ENCODE results near the gene CCR4.

Gene CCR4

GRCh38 chr3:32996048-32996754, 44.8 kb downstream of the CCR4 start:
- in situ Hi-C loops (cut with HindIII; ENCODE audit: low sequenced_read_pairs) = no loop called here
- DNase-seq (ENCODE audit: low read depth, low spot score) = no peak
- TF ChIP-seq, protein P1, sequence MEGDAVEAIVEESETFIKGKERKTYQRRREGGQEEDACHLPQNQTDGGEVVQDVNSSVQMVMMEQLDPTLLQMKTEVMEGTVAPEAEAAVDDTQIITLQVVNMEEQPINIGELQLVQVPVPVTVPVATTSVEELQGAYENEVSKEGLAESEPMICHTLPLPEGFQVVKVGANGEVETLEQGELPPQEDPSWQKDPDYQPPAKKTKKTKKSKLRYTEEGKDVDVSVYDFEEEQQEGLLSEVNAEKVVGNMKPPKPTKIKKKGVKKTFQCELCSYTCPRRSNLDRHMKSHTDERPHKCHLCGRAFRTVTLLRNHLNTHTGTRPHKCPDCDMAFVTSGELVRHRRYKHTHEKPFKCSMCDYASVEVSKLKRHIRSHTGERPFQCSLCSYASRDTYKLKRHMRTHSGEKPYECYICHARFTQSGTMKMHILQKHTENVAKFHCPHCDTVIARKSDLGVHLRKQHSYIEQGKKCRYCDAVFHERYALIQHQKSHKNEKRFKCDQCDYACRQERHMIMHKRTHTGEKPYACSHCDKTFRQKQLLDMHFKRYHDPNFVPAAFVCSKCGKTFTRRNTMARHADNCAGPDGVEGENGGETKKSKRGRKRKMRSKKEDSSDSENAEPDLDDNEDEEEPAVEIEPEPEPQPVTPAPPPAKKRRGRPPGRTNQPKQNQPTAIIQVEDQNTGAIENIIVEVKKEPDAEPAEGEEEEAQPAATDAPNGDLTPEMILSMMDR (IDR thresholded peaks at IDR 0.05; ENCODE audit: low read depth, low read length) = no peak

GRCh38 chr3:32996755-32997091, 45.3 kb downstream of the CCR4 start:
- H3K4me3 ChIP-seq (ENCODE audit: low read depth, low read length) = no peak overlapping the region
- in situ Hi-C loops (cut with HindIII; ENCODE audit: low sequenced_read_pairs) = no loop called here

More at GRCh38 chr3:32996048-32996754, 44.8 kb downstream of the CCR4 start:
- no peak overlapping the region for H3K4me3 ChIP-seq (ENCODE audit: low read depth, low read length)

GRCh38 chr3:32998631-32999451, 47.4 kb downstream of the CCR4 start:
- in situ Hi-C loops (cut with HindIII; ENCODE audit: low sequenced_read_pairs) = no loop called here
- DNase-seq (ENCODE audit: low read depth, low spot score) = no peak
- TF ChIP-seq, protein P1 (IDR thresholded peaks at IDR 0.05; ENCODE audit: low read depth, low read length) = no peak

More at GRCh38 chr3:32996755-32997091, 45.3 kb downstream of the CCR4 start:
- no peak for DNase-seq (ENCODE audit: low read depth, low spot score)
- TF ChIP-seq, protein P1 (IDR thresholded peaks at IDR 0.05; ENCODE audit: low read depth, low read length) = no peak

DNA sequence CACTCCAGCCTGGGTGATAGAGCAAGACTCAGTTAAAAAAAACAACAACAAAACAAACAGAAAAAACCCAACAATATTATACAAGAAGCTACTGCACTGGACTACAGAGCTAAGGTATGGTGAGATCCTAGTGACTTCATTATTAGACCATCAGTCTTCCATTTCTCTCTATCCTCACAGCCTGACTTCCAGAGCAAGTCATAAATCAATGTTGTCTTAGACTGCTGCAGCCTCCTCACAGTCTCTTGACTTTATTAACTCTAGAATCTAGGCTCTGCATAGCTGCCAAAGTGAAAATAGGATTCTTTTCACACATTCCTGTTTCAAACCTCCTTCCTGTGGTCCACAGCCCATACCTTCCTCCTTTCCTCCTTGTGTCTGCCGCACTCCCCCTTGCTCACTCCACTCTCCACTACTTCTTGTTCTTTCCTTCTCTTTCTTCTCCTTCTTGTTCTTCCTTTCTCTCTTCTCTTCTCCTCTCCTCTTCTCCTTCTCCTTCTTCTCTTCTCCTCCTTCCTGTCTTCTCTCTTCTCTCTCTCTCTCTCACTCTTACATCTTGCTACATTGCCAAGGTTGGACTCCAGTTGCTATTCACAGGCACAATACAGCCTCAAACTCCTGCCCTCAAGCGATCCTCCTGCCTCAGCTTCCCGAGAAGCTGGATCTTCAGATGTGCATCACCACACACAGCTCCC, 49.4 kb downstream of the CCR4 start:
- DNase-seq (ENCODE audit: low read depth, low spot score) = no peak
- TF ChIP-seq, protein P1 (IDR thresholded peaks at IDR 0.05; ENCODE audit: low read depth, low read length) = no peak
- in situ Hi-C loops (cut with HindIII; ENCODE audit: low sequenced_read_pairs) = no loop called here
- H3K4me3 ChIP-seq (ENCODE audit: low read depth, low read length) = no peak overlapping the region

More at GRCh38 chr3:32998631-32999451, 47.4 kb downstream of the CCR4 start:
- H3K4me3 ChIP-seq (ENCODE audit: low read depth, low read length) = no peak overlapping the region

DNA sequence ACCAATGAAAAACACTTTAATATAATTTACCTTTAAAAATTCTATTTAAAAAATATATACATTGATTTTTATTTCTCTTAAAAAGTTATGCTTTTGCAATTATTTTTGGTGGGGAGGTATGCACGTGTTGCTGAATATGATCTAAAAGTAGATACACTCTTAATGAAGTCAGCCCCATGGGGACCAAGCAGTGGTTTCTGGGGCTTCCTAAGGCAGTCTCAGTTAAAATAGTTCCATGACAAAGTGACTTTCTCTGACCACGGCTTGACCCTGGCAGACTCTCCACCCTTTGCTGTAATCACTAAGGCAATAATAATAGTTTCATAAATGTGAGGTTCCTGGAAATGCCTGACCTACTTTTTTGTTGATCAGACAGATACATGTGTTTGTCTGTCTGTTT, 50.4 kb downstream of the CCR4 start:
- no peak overlapping the region for H3K4me3 ChIP-seq (ENCODE audit: low read depth, low read length)
- TF ChIP-seq, protein P1 (IDR thresholded peaks at IDR 0.05; ENCODE audit: low read depth, low read length) = no peak
- DNase-seq (ENCODE audit: low read depth, low spot score) = no peak
- in situ Hi-C loops (cut with HindIII; ENCODE audit: low sequenced_read_pairs) = no loop called here

DNA sequence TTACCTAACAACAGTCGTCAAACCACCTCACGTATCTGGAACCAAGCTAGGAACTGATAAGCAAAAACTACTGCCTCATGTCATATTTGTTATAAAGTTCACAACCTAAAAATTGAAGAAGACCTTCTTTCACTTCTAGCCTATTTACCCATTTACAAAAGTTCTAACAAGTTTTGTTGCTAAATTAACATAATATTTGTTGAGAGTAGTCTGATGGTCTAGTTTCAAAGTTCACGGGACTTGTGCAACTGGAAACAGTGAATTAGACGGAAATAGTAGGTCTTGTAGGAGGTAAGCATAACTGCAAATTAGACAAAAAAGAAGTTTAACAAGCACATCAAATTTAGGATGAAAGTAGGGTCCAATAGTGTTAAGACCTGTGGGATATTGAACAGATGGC, 51.9 kb downstream of the CCR4 start:
- no peak overlapping the region for H3K4me3 ChIP-seq (ENCODE audit: low read depth, low read length)
- TF ChIP-seq, protein P1 (IDR thresholded peaks at IDR 0.05; ENCODE audit: low read depth, low read length) = no peak
- in situ Hi-C loops (cut with HindIII; ENCODE audit: low sequenced_read_pairs) = no loop called here
- DNase-seq (ENCODE audit: low read depth, low spot score) = no peak
